Measurements from ENCODE around the gene PHRF1.

The PHRF1 gene

GRCh38 chr11:618856-619627, 42.8 kb downstream of the PHRF1 start:
- no peak for TF ChIP-seq CTCF (IDR thresholded peaks at IDR 0.05; ENCODE audit: insufficient read depth, missing control alignments)
- FAIRE-seq (no peak), DNase-seq (ENCODE audit: insufficient read length, low spot score) (no peak)

- no peak for TF ChIP-seq CTCF (IDR thresholded peaks at IDR 0.05; ENCODE audit: insufficient read depth, missing control alignments)
- FAIRE-seq (no peak), DNase-seq (ENCODE audit: insufficient read length, low spot score) (no peak)
Observed at GRCh38 chr11:619628-620050, 43.4 kb downstream of the PHRF1 start.

GRCh38 chr11:620201-620600, 43.9 kb downstream of the PHRF1 start:
- TF ChIP-seq CTCF (IDR thresholded peaks at IDR 0.05; ENCODE audit: insufficient read depth, missing control alignments) = no peak
- no peak for DNase-seq (ENCODE audit: insufficient read length, low spot score)
- FAIRE-seq = no peak

GRCh38 chr11:620935-621814, 44.9 kb downstream of the PHRF1 start:
- no peak for TF ChIP-seq CTCF (IDR thresholded peaks at IDR 0.05; ENCODE audit: insufficient read depth, missing control alignments)
- no peak for DNase-seq (ENCODE audit: insufficient read length, low spot score)
- no peak for FAIRE-seq

GRCh38 chr11:621838-622237, 45.6 kb downstream of the PHRF1 start:
- TF ChIP-seq CTCF (IDR thresholded peaks at IDR 0.05; ENCODE audit: insufficient read depth, missing control alignments) = no peak
- DNase-seq (ENCODE audit: insufficient read length, low spot score) (no peak), FAIRE-seq (no peak)

- no peak for TF ChIP-seq CTCF (IDR thresholded peaks at IDR 0.05; ENCODE audit: insufficient read depth, missing control alignments)
- DNase-seq (ENCODE audit: insufficient read length, low spot score) (no peak), FAIRE-seq (no peak)
Observed at GRCh38 chr11:623349-623869, 47.1 kb downstream of the PHRF1 start.

Measured in D721Med (cell line).